Skeletal muscle tissue (tissue), 4 donors: ENCODE data around the gene DMRT1. TPM values are rescaled to one million over a fixed set of nuclear protein-coding genes. Genes with fewer than 3 reads are reported as not detected.

Experiments
- H3K27ac ChIP-seq: one replicate; pipeline ENCODE4 v1.7.0; 2013; ENCODE audit warnings: mild to moderate bottlenecking, low read depth, low read length, inconsistent platforms
- H3K27me3 ChIP-seq, 3 donors: one replicate each; pipeline ENCODE4 v1.7.0; 2013; ENCODE audit warnings: low read length in 3 of 3; ENCODE audit not compliant: control insufficient read depth in 3 of 3, insufficient read depth in 3 of 3
- H3K36me3 ChIP-seq, 3 donors: one replicate each; pipeline ENCODE4 v1.7.0; 2013; ENCODE audit warnings: low read length in 3 of 3; ENCODE audit not compliant: control insufficient read depth in 3 of 3, insufficient read depth in 3 of 3
- H3K4me1 ChIP-seq, 3 donors: one replicate each; pipeline ENCODE4 v1.7.0; 2013; ENCODE audit warnings: low read length in 3 of 3, mild to moderate bottlenecking in 3 of 3; ENCODE audit not compliant: control insufficient read depth in 3 of 3, insufficient read depth in 3 of 3
- H3K4me3 ChIP-seq, 3 donors: one replicate each; pipeline ENCODE4 v1.7.0; 2013; ENCODE audit warnings: low read length in 3 of 3
- H3K9ac ChIP-seq, 3 donors: one replicate each; pipeline ENCODE4 v1.7.0; 2013; ENCODE audit warnings: low read length in 3 of 3, mild to moderate bottlenecking in 3 of 3, moderate library complexity in 2 of 3, low read depth in 1 of 3
- H3K9me3 ChIP-seq, 3 donors: one replicate each; pipeline ENCODE4 v1.7.0; 2013; ENCODE audit warnings: low read length in 3 of 3; ENCODE audit not compliant: control insufficient read depth in 3 of 3
- total RNA-seq: library from RNA; depleted of rRNA; stranded (reverse); fragments of >200 nt; gene quantifications from one replicate; pipeline ENCODE4 v1.2.3, GENCODE V29; 2014
- donor health status: Osteomylitis.

The DMRT1 gene
- total RNA-seq, 1 donor from 2014 or later: not detected

DNA sequence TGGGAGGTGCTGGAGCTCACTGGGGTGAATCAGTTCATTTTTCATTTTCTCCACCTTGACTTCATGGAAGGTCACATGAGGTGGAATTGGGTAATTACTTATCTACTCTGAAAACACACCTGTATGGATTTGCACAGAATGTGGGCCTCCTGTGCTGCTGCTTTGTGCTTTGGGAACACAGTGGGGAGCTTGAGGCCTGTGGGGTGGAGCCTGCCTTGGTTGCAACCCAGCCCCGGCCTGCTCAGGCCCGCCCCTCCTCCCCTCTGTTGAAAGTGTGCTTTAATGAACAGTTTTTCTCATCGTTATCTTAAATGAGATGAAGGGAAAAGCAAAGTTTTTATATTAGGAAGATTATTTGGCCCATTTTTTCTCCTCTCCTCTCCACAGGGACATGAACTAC, 106.5 kb downstream of the DMRT1 start:
- H3K27ac ChIP-seq: no peak overlapping the region
- H3K4me3 ChIP-seq: no peak overlapping the region
- peaks cover 3 to 29% (median 7%) of the 10 kb centered on the region in 3 donors for H3K27me3 ChIP-seq
- H3K4me1 ChIP-seq: no peaks in the 10 kb centered on the region
- H3K9me3 ChIP-seq: no peaks in the 10 kb centered on the region
- no peak overlapping the region for H3K9ac ChIP-seq
- no peaks in the 10 kb centered on the region for H3K36me3 ChIP-seq

- Histone ChIP-seq H3K4me3 (no peak overlapping the region), H3K4me1 (no peaks in the 10 kb centered on the region), H3K27me3 (peaks cover 0 to 24% (median 7%) of the 10 kb centered on the region in 3 donors)
Measured at GRCh38 chr9:948497-948896, 107.0 kb downstream of the DMRT1 start.

DNA sequence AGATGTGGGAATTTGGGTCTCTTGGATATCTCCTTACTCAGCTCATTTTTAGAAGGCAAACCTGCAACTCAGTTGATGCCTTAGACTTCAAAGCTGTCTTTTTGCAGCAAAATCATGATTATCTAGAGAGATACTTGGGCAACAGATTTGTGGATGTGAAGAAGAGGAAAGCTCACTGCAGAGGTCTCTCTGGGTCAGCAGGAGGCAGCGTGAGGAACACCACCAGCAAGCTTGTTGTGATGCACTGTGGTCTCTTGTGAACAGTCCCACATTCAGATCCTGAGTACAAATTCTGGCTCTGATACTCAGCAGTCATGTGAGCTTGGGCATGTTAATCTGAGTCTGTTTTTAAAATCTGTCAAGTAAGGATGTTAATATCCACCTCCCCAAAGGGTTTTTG, 108.6 kb downstream of the DMRT1 start:
- Histone ChIP-seq H3K36me3 (no peaks in the 10 kb centered on the region), H3K27me3 (peaks cover 6 to 31% (median 13%) of the 10 kb centered on the region in 3 donors), H3K9ac (no peak overlapping the region), H3K9me3 (no peaks in the 10 kb centered on the region), H3K27ac (no peak overlapping the region), H3K4me1 (no peaks in the 10 kb centered on the region), H3K4me3 (no peak overlapping the region)

More at GRCh38 chr9:948497-948896, 107.0 kb downstream of the DMRT1 start:
- Histone ChIP-seq H3K9ac (no peak overlapping the region), H3K9me3 (no peaks in the 10 kb centered on the region), H3K36me3 (no peaks in the 10 kb centered on the region), H3K27ac (no peak overlapping the region)

DNA sequence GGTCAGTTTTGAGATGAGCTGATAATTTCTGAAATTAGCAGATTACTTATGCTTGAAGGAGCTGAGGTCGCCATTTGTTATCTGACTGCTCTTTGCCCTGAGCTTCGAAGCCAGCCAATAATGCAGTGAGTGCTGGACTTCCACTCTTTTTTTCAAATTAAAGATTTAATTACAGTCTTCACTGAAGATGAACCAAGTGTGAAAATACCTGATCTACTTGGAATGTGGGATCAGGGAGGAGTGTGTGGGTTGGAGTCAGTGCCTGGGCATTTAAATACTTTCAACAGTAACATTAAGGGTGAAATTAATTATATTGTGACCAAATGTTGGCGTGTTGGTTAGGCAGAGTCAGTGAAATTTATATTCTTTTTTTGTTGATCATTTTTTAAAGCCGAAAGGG, 111.0 kb downstream of the DMRT1 start:
- Histone ChIP-seq H3K36me3 (no peaks in the 10 kb centered on the region), H3K4me3 (no peak overlapping the region), H3K9me3 (no peaks in the 10 kb centered on the region), H3K9ac (no peak overlapping the region), H3K4me1 (no peaks in the 10 kb centered on the region), H3K27ac (no peak overlapping the region), H3K27me3 (peaks cover 6 to 32% (median 9%) of the 10 kb centered on the region in 3 donors)

GRCh38 chr9:959105-959504, 117.6 kb downstream of the DMRT1 start:
- Histone ChIP-seq H3K9me3 (no peaks in the 10 kb centered on the region), H3K27ac (no peak overlapping the region), H3K9ac (no peak overlapping the region), H3K36me3 (no peaks in the 10 kb centered on the region), H3K4me3 (no peak overlapping the region), H3K27me3 (peaks cover 6 to 41% (median 13%) of the 10 kb centered on the region in 3 donors), H3K4me1 (no peaks in the 10 kb centered on the region)

DNA sequence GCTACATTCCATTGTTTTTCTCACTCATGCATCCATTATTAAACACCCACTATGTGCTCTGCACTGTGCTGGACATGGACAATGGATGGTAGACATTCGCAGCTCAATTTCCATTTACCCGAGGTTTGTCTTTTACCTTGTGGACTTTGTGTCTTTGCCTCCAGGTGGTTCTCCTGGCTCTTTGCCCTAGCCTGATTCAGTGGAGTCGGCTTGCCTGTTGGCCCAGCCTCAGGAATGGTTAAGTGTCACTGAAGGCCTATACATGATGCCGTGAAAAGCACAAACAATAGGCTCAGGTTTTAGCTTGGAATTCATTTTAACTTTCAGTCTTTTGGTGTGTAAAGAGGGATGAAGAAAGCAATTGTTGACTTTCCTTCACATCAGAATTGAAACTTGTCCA, 118.4 kb downstream of the DMRT1 start:
- Histone ChIP-seq H3K4me1 (no peaks in the 10 kb centered on the region), H3K9ac (no peak overlapping the region), H3K36me3 (no peaks in the 10 kb centered on the region), H3K27me3 (peaks cover 3 to 41% (median 11%) of the 10 kb centered on the region in 3 donors), H3K4me3 (no peak overlapping the region), H3K9me3 (no peaks in the 10 kb centered on the region), H3K27ac (no peak overlapping the region)

DNA sequence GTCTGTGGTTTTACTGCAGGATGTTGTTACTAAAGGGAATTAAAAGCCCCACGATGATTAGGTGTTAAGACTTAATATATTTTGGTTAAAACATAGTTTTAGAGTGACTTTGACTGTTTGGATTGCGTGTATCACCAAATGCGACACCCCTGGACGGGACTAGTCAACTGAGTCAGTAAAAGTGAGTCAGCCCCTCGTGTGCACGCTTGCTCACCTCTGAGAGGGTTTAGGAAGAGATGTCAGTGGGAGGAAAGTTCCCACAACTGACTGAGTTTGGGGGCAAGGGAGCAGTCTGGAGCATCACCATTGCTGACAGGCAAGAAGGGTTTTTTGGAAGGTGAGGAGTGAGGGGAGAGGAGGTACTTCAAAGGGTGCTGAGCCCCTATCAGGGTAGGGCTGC, 120.5 kb downstream of the DMRT1 start:
- Histone ChIP-seq H3K4me3 (no peak overlapping the region), H3K9ac (no peak overlapping the region), H3K36me3 (no peaks in the 10 kb centered on the region), H3K27ac (no peak overlapping the region), H3K27me3 (peaks cover 13 to 53% (median 17%) of the 10 kb centered on the region in 3 donors), H3K9me3 (no peaks in the 10 kb centered on the region), H3K4me1 (no peaks in the 10 kb centered on the region)

GRCh38 chr9:965497-965896, 124.0 kb downstream of the DMRT1 start:
- Histone ChIP-seq H3K9ac (no peak overlapping the region), H3K4me3 (no peak overlapping the region), H3K9me3 (no peaks in the 10 kb centered on the region), H3K36me3 (no peaks in the 10 kb centered on the region), H3K4me1 (peaks cover 0 to 3% (median 0%) of the 10 kb centered on the region in 3 donors), H3K27me3 (peaks cover 32 to 59% (median 41%) of the 10 kb centered on the region in 3 donors), H3K27ac (no peak overlapping the region)

DNA sequence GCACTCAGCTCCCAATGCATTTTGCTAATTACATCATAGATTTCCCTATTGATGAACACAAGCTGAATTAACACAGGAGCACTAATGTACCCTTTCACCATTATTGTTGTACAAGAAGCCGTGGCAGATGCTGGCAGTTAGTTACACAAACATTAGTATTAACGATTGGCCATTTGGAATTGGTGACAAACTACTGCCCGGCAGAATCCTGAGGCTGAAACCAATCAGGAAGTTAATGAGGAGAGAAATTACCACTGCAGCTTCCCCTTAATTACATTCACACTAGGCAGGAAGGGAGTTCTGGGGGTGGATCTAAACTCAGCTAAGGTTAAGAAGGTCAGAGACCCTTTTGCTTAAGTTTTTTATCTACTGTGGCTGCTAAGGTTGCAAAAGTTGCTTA, 125.4 kb downstream of the DMRT1 start:
- Histone ChIP-seq H3K36me3 (no peaks in the 10 kb centered on the region), H3K4me3 (no peak overlapping the region), H3K9ac (no peak overlapping the region), H3K4me1 (peaks cover 4 to 6% (median 4%) of the 10 kb centered on the region in 3 donors), H3K27ac (no peak overlapping the region), H3K9me3 (no peaks in the 10 kb centered on the region), H3K27me3 (peaks cover 44 to 60% (median 44%) of the 10 kb centered on the region in 3 donors)

- peaks cover 6 to 7% (median 6%) of the 10 kb centered on the region in 3 donors for H3K4me1 ChIP-seq
- no peak overlapping the region for H3K4me3 ChIP-seq
- no peak overlapping the region for H3K9ac ChIP-seq
- H3K36me3 ChIP-seq: no peaks in the 10 kb centered on the region
- H3K27ac ChIP-seq: no peak overlapping the region
- peaks cover 0 to 2% (median 0%) of the 10 kb centered on the region in 3 donors for H3K9me3 ChIP-seq
- H3K27me3 ChIP-seq: peaks cover 47 to 62% (median 50%) of the 10 kb centered on the region in 3 donors
Measured at GRCh38 chr9:967436-967835, 125.9 kb downstream of the DMRT1 start.
